ENCODE measurements around the gene EPHB3. TPM values are rescaled to one million over a fixed set of nuclear protein-coding genes. Genes with fewer than 3 reads are reported as not detected.
A peak's percentile ranks its signal among the peaks of the same experiment; 100 is the strongest.

Gene EPHB3
- total RNA-seq, 4 donors from 2014 or later: 0.10 to 0.24 (median 0.12) TPM

- Histone ChIP-seq H3K4me3 (no peak overlapping the region), H3K4me1 (peaks cover 0 to 7% of the 10 kb centered on the region in 2 donors), H3K27ac (no peak overlapping the region), H3K36me3 (no peaks in the 10 kb centered on the region), H3K27me3 (peaks cover 10 to 15% (median 14%) of the 10 kb centered on the region in 3 donors), H3K9me3 (no peaks in the 10 kb centered on the region)
- no peak for TF ChIP-seq CTCF (IDR thresholded peaks at IDR 0.05 in 4 of 5, conservative IDR thresholded peaks at IDR 0.05 in 1 of 5)
- TF ChIP-seq POLR2A (IDR thresholded peaks at IDR 0.05): no peak
- ATAC-seq: no peak
- no peak for DNase-seq
- intact Hi-C loops (cut with DNase I; ENCODE audit: low total_unique reads): no loop called here
- in situ Hi-C loops (cut with MboI; ENCODE audit: low sequenced_read_pairs in 4 of 4): loop anchor here in 1 of 4 donors (10.0 kb wide), 1 partner anchor 171 kb away; the partner anchor contains the start of gene THPO
These were observed 15.8 kb upstream of the EPHB3 start for GRCh38 chr3:184545769-184546168.

- in situ Hi-C loops (cut with MboI; ENCODE audit: low sequenced_read_pairs in 4 of 4): loop anchor here in 1 of 4 donors (10.0 kb wide), 1 partner anchor 171 kb away; the partner anchor contains the start of gene THPO
- peaks cover 0 to 7% of the 10 kb centered on the region in 2 donors for H3K4me1 ChIP-seq
- peaks cover 10 to 12% (median 10%) of the 10 kb centered on the region in 3 donors for H3K27me3 ChIP-seq
- no peak for TF ChIP-seq POLR2A (IDR thresholded peaks at IDR 0.05)
- no peak for TF ChIP-seq CTCF (IDR thresholded peaks at IDR 0.05 in 4 of 5, conservative IDR thresholded peaks at IDR 0.05 in 1 of 5)
- no peak overlapping the region for H3K4me3 ChIP-seq
- ATAC-seq: no peak
- H3K9me3 ChIP-seq: no peaks in the 10 kb centered on the region
- H3K27ac ChIP-seq: no peak overlapping the region
- no peak for DNase-seq
- H3K36me3 ChIP-seq: no peaks in the 10 kb centered on the region
- intact Hi-C loops (cut with DNase I; ENCODE audit: low total_unique reads): no loop called here
These were observed 15.3 kb upstream of the EPHB3 start for GRCh38 chr3:184546252-184546651.

- Histone ChIP-seq H3K27ac (peak overlapping the region in 2 of 4 donors; percentile 2 to 26), H3K36me3 (no peaks in the 10 kb centered on the region), H3K4me3 (no peak overlapping the region), H3K9me3 (no peaks in the 10 kb centered on the region), H3K4me1 (peaks cover 0 to 7% of the 10 kb centered on the region in 2 donors), H3K27me3 (no peaks in the 10 kb centered on the region)
- peak; percentile 34 to 43 for DNase-seq
- in situ Hi-C loops (cut with MboI; ENCODE audit: low sequenced_read_pairs in 4 of 4): loop anchor here in 1 of 4 donors (10.0 kb wide), 1 partner anchor 175 kb away; the partner anchor contains the start of gene THPO
- no peak for TF ChIP-seq CTCF (IDR thresholded peaks at IDR 0.05 in 4 of 5, conservative IDR thresholded peaks at IDR 0.05 in 1 of 5)
- TF ChIP-seq POLR2A (IDR thresholded peaks at IDR 0.05): no peak
- intact Hi-C loops (cut with DNase I; ENCODE audit: low total_unique reads): no loop called here
- peak; percentile 64 to 77 for ATAC-seq
These were observed 11.6 kb upstream of the EPHB3 start for GRCh38 chr3:184549796-184550577.

- Histone ChIP-seq H3K27me3 (no peaks in the 10 kb centered on the region), H3K4me1 (peaks cover 0 to 7% of the 10 kb centered on the region in 2 donors), H3K36me3 (no peaks in the 10 kb centered on the region), H3K27ac (no peak overlapping the region), H3K9me3 (no peaks in the 10 kb centered on the region), H3K4me3 (no peak overlapping the region)
- no peak for TF ChIP-seq CTCF (IDR thresholded peaks at IDR 0.05 in 4 of 5, conservative IDR thresholded peaks at IDR 0.05 in 1 of 5)
- no peak for TF ChIP-seq POLR2A (IDR thresholded peaks at IDR 0.05)
- no peak for ATAC-seq
- in situ Hi-C loops (cut with MboI; ENCODE audit: low sequenced_read_pairs in 4 of 4) (no loop called here), intact Hi-C loops (cut with DNase I; ENCODE audit: low total_unique reads) (no loop called here)
- no peak for DNase-seq
These were observed 10.5 kb upstream of the EPHB3 start for GRCh38 chr3:184551103-184551502.

All from gastrocnemius medialis (tissue), 4 donors.